Fibroblast of mammary gland (primary cell): ENCODE results near the gene MTFR2.

Experiments used
- DNase-seq: peaks from one replicate; pipeline ENCODE4 v3.0.0-alpha.2; 2010; ENCODE audit warnings: low read depth
- H3K4me3 ChIP-seq: 2 replicates; pipeline ENCODE4 v1.5.1; 2011; ENCODE audit warnings: low read depth, mild to moderate bottlenecking, low read length, moderate library complexity; ENCODE audit not compliant: control insufficient read depth
- CTCF ChIP-seq: conservative IDR thresholded peaks from 2 replicates; pipeline ENCODE4 v1.5.1; 2011; ENCODE audit warnings: low read depth, low read length, inconsistent platforms; ENCODE audit not compliant: control insufficient read depth, insufficient read depth

Gene MTFR2

GRCh38 chr6:136181861-136182260 lies 68.2 kb downstream of the MTFR2 start:
- no peak for TF ChIP-seq CTCF

DNA sequence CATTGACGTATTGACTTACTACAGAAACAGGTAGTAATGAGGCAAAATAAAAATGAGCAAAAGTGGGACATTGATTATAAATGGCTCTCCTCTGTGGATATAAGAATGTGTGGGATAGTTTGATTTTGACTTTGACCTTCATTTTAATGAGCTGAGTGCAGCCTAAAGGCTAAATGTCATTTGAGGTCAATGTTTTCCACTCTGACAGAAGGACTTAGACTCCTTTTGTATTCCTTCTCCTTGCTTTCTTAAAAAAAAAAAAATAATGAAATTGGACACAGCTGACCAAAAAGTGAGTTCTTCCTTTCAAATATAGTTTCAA lies 68.6 kb downstream of the MTFR2 start:
- no peak for DNase-seq
- no peak for TF ChIP-seq CTCF

More at GRCh38 chr6:136181861-136182260, 68.2 kb downstream of the MTFR2 start:
- H3K4me3 ChIP-seq: no peak overlapping the region
- no peak for DNase-seq

More for the DNA sequence above, 68.6 kb downstream of the MTFR2 start:
- H3K4me3 ChIP-seq: no peak overlapping the region
